Mononuclear cell (primary cell): ENCODE measurements around the gene EPB41L5. TPM values are rescaled to one million over a fixed set of nuclear protein-coding genes. Genes with fewer than 3 reads are reported as not detected.
"Not testable (repeated sequence)": the region's sequence is repeated elsewhere in the genome, so short reads cannot be mapped to it uniquely, and the experiment has no call there.

Experiments
- H3K27me3 ChIP-seq: 2 replicates; pipeline ENCODE4 v1.6.0; 2011; ENCODE audit warnings: low read length, control low read depth; ENCODE audit not compliant: insufficient read depth
- H3K4me1 ChIP-seq: 2 replicates; pipeline ENCODE4 v1.5.1; 2011; ENCODE audit warnings: mild to moderate bottlenecking, low read length, control low read depth; ENCODE audit not compliant: insufficient read depth
- H3K4me3 ChIP-seq: 2 replicates; pipeline ENCODE4 v1.5.1; 2011; ENCODE audit warnings: mild to moderate bottlenecking, low read length, moderate library complexity
- H3K9me3 ChIP-seq: 2 replicates; pipeline ENCODE4 v1.5.1; 2011; ENCODE audit warnings: low read depth, mild to moderate bottlenecking, control low read depth, low read length
- total RNA-seq: library from RNA; depleted of rRNA; stranded (reverse); fragments of >200 nt; gene quantifications from one replicate; pipeline ENCODE4 v1.2.3, GENCODE V29; 2012

The EPB41L5 gene
- total RNA-seq, 1 donor, result 7.1 TPM

DNA sequence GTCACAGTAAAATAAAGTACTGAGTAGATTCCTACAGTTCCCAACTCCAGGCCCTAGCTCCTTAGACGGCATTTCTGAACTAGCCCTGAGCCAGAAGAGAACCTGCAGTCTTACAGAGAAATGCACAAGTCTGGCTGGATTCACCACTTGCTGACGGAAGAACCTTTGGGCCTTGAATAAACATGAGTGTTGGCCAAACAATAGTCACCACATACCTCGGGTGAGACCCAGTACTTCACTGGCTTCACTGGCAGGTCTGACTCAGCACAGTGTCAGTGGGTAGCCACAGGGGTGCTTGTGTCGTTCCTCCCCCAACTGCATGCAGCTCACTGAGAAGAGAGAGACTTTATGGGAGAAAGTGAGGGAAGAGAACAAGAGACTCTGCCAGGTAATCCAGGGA lies 121.4 kb downstream of the EPB41L5 start:
- Histone ChIP-seq H3K27me3 (no peaks in the 10 kb centered on the region), H3K4me3 (no peak overlapping the region), H3K9me3 (peaks cover 9% of the 10 kb centered on the region), H3K4me1 (no peaks in the 10 kb centered on the region)

DNA sequence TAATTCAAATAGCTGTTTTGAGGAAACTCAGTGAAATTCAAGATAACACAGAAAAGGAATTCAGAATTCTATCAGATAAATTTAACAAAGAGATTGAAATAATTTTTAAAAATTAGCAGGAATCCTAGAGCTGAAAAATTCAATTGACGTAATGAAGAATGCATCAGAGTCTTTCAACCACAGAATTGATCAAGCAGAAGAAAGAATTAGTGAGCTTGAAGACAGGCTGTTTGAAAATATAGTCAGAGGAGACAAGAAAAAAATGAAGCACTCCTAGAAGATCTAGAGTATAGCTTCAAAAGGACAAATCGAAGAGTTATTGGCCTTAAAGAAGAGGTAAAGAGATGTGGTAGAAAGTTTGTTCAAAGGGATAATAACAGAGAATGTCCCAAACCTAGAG lies 122.1 kb downstream of the EPB41L5 start:
- not testable (repeated sequence) for H3K27me3 ChIP-seq, H3K4me1 ChIP-seq, H3K9me3 ChIP-seq, H3K4me3 ChIP-seq

DNA sequence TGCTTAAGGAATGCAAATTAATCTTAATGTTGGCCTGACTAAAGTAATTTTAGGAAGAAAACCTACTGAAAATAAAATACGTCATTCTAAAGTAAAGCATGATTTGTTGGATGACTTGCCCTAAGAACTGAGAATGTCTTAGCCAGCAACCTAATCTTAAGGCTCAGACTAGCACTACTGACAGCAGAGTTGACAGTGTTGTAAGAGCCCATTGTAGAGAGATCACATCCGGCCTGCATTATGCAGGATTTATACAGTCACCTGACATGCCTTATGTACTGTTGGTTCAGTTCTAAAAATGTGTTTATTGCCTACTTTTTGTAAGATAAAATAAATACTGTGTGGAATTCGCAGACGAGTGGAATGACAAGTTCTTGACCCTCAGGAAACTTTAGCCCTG lies 128.0 kb downstream of the EPB41L5 start:
- Histone ChIP-seq H3K4me3 (no peak overlapping the region), H3K9me3 (no peaks in the 10 kb centered on the region), H3K27me3 (no peaks in the 10 kb centered on the region), H3K4me1 (no peaks in the 10 kb centered on the region)

DNA sequence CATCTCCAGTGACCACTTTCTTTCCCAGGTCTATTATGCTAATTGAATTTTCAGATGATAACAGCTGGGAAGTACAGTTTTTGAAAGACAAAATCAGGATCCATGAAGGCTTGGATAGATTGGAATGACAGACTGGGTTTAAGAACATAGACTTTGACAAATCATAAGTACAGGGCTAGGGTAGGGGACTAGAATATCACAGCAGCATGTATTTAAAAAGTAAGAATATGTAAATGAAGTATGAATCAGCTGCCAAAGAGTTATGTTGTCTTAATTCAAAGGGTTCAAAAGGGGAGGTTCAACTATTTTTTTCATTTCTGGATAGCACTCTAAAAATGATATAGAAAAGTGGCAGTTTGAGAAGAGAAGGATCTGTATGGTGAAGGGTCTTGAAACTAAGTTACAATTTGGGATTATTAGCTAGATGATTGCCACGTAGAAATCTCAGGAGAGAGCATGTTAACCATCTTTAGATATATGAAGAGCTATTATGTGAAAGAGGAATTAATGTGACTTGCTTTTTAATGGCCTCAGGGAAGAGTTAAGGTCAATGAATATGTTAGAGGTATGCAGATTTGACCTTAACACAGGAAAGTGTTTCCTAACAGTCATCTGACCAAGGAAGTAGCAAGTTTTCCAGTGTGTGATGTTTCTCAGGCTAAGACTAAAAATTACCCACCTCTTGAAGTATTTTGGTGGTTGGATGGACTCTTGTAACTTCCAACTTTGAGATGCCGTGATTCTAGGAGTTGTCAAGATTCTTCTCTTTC lies 128.6 kb downstream of the EPB41L5 start:
- Histone ChIP-seq H3K4me1 (no peaks in the 10 kb centered on the region), H3K4me3 (no peak overlapping the region), H3K9me3 (no peaks in the 10 kb centered on the region), H3K27me3 (no peaks in the 10 kb centered on the region)

DNA sequence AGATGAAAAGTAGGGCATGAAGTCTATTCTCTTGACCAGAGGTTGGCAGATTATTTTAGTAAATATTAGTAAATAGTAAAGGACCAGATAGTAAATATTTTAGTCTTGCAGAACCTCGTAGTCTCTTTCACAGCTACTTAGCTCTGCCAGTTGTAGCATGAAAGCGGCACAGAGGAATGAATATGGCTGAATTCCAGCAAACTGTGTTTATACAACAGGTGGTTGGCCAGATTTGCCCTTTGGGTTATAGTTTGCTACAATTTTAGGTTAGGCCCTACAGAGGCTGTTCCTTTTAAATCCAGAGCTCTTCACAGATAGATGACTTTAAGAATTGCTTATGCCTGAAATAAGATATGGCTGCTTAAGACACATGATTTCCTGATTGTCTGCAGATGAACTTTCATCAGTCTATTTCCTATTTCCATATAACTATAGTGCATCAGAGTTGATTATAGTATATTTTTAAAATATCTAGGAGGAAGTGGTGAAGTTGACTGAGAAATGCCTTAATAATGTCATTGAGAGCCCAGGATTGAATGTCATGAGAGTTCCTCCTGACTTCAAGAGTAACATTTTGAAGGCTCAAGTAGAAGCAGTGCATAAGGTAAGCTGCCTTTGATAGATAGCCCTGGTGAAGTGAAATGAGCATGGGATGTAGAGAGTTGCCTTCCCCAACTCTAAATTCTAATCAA lies 129.8 kb downstream of the EPB41L5 start:
- Histone ChIP-seq H3K9me3 (no peaks in the 10 kb centered on the region), H3K27me3 (no peaks in the 10 kb centered on the region), H3K4me3 (no peak overlapping the region), H3K4me1 (no peaks in the 10 kb centered on the region)

DNA sequence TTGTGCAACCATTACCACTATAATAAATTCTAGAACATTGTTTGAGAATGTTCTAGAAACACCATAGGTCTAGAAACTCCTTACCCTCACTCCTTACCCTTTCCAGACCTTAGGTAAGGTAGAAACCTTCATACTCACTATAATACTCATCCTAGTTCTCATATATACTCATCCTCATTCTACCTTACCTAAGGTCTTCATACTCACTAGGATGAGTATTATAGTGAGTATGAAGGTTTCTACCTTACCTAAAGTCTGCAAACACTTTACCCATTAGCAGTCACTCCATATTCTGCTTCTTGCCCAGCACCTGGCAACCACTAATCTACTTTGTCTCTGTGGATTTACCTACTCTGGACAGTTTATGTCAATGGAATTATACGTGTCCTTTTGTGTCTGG lies 135.4 kb downstream of the EPB41L5 start:
- Histone ChIP-seq H3K4me1 (no peaks in the 10 kb centered on the region), H3K9me3 (no peaks in the 10 kb centered on the region), H3K27me3 (no peaks in the 10 kb centered on the region), H3K4me3 (no peak overlapping the region)

DNA sequence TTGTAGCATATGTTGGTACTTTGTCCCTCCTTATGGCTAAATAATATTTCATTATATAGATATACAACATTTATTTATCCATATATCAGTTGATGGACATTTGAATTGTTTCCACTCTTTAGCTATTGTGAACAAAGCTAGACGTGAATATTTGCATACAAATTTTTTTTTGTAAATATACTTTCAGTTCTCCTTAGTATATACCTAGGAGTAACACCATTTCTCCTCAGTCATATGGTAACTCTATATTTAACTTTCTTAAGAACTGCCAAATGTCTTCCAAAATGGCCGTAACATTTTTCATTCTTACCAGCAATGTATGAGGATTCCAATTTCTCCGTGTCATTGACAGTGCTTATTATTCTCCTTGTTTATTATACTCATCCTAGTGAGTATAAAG lies 135.8 kb downstream of the EPB41L5 start:
- no peaks in the 10 kb centered on the region for H3K4me1 ChIP-seq
- no peak overlapping the region for H3K4me3 ChIP-seq
- no peaks in the 10 kb centered on the region for H3K9me3 ChIP-seq
- no peaks in the 10 kb centered on the region for H3K27me3 ChIP-seq

DNA sequence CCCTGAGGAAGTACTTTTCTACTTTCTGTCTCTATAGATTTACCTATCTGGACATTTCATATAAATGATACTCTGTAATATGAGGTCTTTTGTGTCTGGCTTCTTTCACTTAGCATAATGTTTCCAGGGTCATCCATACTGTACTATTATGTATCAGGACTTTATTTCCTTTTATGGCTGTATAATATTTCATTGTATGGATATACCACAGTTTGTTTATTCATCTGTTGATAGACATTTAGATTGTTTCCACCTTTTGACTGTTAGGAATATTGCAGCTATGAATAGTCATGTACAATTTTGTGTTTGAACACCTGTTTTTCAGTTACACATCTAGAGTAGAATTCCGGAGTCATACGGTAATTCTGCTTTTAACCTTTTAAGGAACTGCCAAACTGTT lies 136.5 kb downstream of the EPB41L5 start:
- no peak overlapping the region for H3K4me3 ChIP-seq
- no peaks in the 10 kb centered on the region for H3K4me1 ChIP-seq
- no peaks in the 10 kb centered on the region for H3K9me3 ChIP-seq
- no peaks in the 10 kb centered on the region for H3K27me3 ChIP-seq

DNA sequence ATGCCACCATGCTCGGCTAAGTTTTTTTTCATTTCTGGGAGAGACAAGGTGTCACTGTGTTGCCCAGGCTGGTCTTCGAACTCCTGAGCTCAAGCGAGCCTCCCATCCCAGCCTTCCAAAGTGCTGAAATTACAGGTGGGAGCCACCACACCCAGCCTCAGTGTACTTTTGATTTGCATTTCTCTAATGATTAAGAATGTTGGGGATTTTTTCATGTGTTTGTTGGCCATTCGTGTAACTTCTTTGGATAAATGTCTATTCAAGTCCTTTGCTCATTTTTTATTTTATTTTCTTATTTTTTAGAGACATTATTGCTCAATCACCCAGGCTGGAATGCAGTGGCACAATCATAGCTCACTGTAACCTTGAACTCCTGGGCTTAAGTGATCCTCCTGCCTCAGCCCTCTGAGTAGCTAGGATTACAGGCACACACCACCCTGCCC lies 137.2 kb downstream of the EPB41L5 start:
- H3K4me3 ChIP-seq, result no peak overlapping the region
- H3K9me3 ChIP-seq, result peaks cover 2% of the 10 kb centered on the region

DNA sequence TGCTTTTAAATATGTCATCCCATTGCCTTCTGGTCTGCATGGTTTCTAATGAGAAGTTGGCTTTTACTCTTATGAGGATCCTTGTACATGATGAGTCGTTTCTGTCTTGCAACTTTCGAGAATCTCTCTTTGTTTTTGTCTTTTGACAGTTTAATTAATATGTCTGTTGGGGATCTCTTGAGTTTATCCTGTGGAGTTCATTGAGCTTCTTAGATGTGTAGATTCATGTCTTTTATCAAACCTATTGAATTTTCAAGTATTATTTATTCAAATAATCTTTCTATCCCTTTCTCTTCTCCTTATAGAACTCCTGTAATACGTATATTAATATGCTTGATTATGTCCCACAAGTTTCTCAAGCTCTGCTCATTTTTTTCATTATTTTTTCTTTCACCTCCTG lies 142.4 kb downstream of the EPB41L5 start:
- no peaks in the 10 kb centered on the region for H3K27me3 ChIP-seq
- H3K4me3 ChIP-seq, result no peak overlapping the region
- peaks cover 7% of the 10 kb centered on the region for H3K9me3 ChIP-seq
- no peaks in the 10 kb centered on the region for H3K4me1 ChIP-seq

More for the DNA sequence above, 137.2 kb downstream of the EPB41L5 start:
- Histone ChIP-seq H3K27me3 (no peaks in the 10 kb centered on the region), H3K4me1 (no peaks in the 10 kb centered on the region)

DNA sequence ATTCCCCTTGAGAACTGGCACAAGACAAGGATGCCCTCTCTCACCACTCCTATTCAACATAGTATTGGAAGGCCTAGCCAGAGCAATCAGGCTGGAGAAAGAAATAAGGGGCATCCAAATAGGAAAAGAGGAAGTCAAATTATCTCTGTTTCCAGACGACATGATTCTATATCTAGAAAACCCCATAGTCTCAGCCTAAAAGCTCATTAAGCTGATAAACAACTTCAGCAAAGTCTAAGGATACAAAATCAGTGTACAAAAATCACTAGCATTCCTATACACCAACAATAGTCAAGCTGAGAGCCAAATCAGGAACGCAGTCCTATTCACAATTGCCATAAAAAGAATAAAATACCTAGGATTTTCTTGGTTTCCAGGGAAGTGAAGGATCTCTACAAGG lies 145.8 kb downstream of the EPB41L5 start:
- H3K9me3 ChIP-seq, H3K4me3 ChIP-seq, H3K27me3 ChIP-seq, H3K4me1 ChIP-seq: not testable (repeated sequence)

DNA sequence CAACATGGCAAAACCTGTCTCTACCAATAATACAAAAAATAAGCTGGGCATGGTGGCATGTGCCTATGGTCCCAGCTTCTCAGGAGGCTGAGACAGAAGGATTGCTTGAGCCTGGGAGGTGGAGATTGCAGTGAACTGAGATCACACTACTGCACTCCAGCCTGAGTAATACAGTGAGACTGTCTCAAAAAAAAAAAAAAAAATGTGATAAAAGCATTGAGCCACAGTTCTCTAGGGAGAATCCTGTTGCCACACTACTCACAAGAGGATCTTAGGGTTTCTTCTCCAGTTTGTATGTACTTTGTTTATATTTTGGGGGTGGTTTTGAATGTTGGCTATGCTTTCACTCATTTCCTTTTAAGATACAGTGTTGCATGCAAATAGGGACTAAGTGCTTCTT lies 148.3 kb downstream of the EPB41L5 start:
- Histone ChIP-seq H3K4me3 (no peak overlapping the region), H3K27me3 (no peaks in the 10 kb centered on the region), H3K4me1 (no peaks in the 10 kb centered on the region), H3K9me3 (no peaks in the 10 kb centered on the region)

DNA sequence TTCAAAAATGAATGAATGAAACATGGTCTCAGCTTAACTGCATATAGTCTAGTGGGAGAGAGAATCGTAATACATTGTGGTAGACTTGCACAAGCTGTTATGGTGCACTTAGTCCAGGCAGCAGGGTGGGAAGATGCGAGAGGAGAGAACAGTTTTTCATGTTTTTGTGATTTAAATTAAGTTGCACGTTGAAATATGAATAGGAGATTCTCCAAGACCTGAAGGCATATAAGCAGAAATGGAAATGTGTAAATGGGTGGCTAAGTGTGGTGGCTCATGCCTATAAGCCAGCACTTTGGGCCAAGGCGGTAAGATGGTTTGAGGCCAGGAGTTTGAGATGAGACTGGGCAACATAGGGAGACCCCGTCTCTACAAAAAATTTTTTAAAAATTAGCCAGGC lies 149.8 kb downstream of the EPB41L5 start:
- Histone ChIP-seq H3K4me3 (no peak overlapping the region), H3K27me3 (no peaks in the 10 kb centered on the region), H3K4me1 (no peaks in the 10 kb centered on the region), H3K9me3 (no peaks in the 10 kb centered on the region)

DNA sequence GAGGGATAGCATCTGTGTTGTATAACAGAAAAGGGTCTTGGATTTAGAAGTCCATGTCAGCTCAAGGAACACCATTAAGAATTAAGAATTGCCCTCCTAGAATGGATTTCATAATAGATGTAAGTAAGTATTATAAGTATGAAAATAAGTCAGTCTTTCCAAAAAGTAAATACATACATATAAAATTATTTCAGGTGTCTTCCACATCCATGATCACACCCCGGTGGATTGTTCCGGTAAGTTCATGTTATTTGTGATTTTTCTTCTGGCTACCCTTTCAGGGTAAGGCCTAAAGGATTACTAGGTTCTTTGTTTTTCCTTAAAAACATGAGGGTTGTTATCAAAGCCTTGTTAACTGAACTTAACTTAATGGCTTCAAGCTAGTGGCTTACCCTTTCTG lies 154.4 kb downstream of the EPB41L5 start:
- Histone ChIP-seq H3K4me3 (no peak overlapping the region), H3K27me3 (no peaks in the 10 kb centered on the region), H3K9me3 (no peaks in the 10 kb centered on the region), H3K4me1 (no peaks in the 10 kb centered on the region)

DNA sequence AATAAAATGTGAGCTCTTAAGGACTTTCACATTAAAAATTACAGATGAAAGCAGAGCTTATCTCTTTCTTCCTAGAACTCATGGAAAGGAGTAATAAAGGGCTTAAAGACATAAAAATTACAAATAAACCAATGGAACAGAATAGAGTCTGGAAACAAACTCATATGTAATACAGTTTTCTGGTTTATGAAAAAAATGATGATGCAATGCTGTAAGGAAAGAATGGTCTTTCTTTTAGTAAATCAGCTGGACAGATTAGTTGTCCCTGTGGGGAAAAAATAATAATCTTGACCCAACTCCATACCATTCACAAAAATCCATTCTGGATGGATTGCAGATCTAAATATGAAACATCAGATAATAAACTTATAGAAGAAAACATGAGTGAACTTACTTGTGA lies 156.1 kb downstream of the EPB41L5 start:
- no peak overlapping the region for H3K4me3 ChIP-seq
- no peaks in the 10 kb centered on the region for H3K9me3 ChIP-seq
- H3K27me3 ChIP-seq, result no peaks in the 10 kb centered on the region
- no peaks in the 10 kb centered on the region for H3K4me1 ChIP-seq
